GM18951 (cell line): ENCODE measurements around the gene WNT7B.

Experiments
- POLR2A ChIP-seq: IDR thresholded peaks from 4 replicates; pipeline ENCODE4 v1.6.1; 2011; ENCODE audit warnings: mild to moderate bottlenecking; ENCODE audit not compliant: insufficient read length, insufficient read depth; ENCODE audit errors: extremely low read depth
- in situ Hi-C: fragments of 300-500 bp; cut with MboI; formaldehyde crosslinking; loops from one replicate; pipeline ENCODE4 v1.12.0; 2022; ENCODE audit warnings: low sequenced_read_pairs, mixed read lengths, inconsistent platforms; ENCODE audit not compliant: unreplicated experiment

The WNT7B gene

DNA sequence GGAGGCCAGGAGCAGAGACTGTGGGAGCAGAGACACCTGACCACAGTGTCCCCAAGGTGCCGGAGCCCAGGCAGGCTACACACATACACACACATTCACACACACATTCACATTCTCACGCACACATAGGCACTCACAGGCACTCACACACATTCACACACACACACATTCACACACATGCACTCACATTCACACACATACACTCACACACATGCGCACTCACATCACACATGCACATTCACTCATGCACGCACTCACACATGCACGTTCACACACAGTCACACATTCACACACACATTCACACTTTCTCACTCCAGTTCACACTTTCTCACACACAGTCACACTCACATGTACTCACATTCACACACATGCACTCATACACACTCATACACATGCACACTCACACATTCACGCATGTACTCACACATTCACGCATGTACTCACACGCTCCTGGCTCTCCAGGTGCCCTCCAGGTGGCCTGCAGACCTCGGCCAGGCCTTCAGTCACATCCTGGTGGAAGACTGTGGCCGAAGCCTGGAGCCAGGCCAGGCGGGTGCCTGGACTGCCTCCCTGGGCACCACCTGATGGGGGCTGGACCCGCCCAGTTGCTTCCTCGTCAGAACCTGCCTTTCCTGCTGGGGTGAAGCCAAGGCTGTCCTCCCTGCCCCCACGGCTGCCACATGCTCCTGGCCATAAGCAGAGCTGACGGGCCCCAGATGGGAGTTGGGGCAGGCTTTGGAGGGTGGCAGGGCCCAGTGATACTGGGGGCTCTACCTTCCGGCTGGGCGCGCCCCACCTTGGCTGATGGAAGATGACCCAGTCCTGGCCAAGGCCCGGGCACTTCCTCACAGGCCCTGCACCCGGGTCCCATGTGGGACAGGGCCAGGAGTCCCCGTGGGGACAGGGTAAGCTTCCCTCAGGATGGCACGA, 89.5 kb downstream of the WNT7B start:
- TF ChIP-seq POLR2A = no peak
- in situ Hi-C loops = no loop called here

DNA sequence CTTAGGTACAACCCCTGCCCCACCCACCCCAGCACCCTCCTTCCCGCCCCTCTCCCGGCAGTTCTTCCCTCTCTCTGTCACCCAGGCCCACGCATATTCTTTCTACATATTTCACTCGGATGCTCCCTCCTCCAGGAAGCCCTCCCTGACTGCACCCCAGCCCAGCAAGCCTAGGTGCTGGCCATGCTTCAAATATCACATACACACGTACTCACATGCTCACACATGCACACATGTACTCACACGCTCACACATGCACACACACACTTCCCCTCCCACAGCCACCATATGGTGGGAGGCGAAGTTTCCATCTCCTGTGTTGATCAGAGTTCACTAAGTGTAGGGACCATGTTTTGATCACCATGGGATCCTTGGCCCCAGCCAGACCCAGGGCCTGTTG, 90.4 kb downstream of the WNT7B start:
- in situ Hi-C loops = no loop called here
- no peak for TF ChIP-seq POLR2A

DNA sequence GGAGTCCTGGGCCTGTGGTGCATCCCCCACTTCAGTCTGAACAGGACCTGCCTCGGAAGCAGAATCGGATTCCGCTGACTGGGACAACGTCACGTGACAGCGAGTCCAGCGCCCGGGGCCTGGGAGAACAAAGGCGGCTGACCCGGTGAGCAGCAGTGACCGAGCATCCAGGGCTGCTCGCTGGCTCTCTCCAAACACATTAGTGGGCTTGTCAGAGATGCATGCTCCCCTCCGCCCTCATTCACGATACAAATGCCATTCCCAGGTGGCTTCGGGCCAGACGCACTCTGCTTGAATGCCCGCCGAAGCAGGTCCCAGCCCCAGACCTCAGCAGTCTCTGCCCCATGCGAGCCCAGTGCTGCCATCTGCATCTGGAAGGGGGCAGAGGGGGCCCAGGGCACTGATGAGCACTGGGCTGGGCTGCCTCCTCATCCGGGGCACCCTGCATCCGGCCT, 91.0 kb downstream of the WNT7B start:
- in situ Hi-C loops = no loop called here
- TF ChIP-seq POLR2A = no peak

DNA sequence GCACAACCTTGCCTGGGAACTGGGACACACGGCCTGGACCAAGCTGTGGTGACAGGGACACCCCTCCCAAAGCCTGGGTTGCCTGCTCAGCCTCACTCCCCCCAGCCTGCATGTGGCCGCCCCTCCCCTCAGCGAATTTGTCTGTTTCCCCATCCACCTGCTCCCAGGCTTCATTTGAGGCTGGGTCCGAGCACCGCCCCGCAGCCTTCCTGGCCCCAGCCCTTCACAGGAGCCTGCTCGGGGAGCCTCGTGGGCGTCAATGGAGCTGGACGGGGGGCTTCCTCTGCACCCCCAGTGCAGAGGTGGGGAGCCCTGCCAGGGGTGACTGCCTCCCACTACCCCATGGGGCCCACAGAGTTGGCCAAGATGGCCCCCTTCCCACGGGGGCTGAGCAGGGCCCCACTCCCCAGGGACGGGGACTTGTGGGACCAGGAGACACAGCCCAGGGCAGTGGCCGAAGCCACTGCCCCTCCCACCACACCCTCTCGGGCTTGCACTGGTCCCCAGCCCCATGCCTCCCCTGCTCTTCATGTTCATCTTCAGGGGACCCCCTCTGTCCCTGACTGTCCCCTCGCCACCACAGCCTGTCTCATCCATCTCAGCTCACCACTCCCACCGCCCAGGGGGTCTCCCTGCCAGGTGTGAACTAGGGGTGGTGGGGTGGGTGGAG, 91.7 kb downstream of the WNT7B start:
- in situ Hi-C loops = no loop called here
- no peak for TF ChIP-seq POLR2A

DNA sequence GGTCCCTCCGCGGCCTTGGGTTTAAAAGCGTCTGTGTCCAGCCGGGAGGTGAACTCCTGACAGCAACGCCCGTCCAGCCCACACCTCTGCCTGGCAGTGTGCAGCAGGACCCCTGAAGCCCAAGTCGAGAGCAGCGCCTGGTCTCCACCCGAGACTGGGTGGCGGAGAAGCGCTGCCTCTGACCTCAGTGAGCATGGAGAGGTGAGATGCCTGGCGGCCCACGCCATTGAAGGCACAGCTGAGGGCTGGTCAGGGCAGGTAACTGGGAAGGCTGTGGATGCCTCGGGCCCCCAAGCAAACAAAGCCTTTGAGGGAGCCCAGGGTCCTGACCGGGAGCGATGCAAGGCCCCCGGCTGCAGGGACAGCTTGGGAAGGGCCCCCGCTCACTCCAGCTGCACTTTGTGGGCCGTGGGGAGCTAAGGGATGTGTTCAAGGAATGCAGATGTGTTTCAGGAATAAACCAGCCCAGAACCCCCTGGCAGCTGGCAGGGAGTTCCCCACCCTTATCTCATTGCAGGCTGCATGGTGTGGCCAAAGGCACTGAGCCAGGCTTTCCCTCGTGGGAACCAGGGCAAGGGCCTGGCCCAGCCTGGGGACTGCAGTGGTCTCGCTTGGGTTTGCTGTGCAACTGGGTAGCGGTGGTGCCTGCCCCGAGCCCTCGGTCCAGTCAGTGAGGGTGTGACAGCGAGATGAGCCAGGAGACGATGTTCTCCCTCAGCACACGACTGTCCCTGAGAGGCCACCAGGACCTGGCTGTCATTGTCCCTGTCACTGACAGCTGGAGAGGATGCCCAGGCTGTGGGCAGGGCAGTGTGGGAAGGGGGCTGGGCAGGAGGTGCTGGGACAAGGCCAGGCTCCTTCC, 92.5 kb downstream of the WNT7B start:
- in situ Hi-C loops = no loop called here
- TF ChIP-seq POLR2A = no peak

DNA sequence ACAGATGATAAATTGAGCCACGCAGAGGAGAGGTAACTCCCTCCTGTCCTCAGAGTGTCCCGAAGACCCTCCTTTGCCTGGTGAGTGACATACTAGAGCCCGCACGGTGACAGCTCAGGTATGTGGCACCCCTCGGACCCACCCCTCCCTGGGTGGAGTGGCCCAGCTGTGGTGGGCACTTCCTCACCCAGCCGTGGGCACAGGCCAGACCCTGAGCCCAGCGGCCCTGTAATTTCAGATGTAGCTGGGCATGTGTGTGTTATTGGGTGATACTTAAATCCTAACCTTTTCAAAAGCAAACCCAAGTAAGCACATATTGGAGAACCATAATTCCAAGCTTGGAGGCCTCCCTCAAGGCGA, 93.2 kb downstream of the WNT7B start:
- no peak for TF ChIP-seq POLR2A

DNA sequence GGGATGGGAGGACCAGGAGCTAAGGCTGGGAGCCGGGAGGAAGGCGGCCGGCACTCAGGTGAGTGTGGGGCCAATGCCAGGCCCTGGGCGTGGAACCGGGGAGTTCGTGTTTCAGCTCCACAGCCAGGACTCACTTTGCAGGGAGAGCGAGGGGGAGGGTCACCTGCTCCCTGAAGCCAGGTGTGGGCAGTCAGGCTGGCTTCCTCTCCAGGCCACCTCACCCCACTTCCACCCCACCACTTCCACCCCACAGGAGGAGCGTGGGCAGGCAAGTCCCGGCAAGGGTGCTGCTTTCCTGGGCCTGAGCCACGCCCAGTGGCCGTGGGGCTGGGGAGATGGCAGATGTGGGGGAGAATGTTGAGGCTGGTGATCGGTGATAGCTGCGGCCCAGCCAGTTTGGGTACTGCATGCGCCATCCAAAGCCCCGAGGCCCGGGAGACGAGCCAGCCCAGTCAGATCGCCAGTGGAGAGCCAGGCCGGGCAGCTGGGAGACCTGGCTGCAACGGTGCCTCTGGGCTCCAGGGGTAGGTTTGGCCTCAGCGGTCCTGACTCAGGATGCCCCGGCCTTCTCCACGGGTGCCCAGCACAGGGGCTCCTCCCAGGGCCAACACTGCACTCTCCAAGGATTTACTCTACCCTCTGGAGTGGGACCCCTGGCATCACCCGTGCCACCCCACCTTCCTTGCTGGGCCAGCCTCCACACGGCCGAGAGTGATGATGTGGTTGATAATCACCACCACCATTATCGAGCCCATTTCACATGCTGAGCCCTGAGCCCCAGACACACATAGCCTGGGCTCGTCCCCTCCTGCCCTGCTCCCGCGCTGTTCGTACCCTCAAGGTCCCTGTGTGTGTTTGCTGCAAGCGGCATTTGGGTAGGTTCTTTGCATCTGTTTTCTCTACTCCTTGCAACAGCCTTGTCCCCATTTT, 93.8 kb downstream of the WNT7B start:
- in situ Hi-C loops = no loop called here
- TF ChIP-seq POLR2A = no peak

More for the DNA sequence above, 93.2 kb downstream of the WNT7B start:
- in situ Hi-C loops = no loop called here

DNA sequence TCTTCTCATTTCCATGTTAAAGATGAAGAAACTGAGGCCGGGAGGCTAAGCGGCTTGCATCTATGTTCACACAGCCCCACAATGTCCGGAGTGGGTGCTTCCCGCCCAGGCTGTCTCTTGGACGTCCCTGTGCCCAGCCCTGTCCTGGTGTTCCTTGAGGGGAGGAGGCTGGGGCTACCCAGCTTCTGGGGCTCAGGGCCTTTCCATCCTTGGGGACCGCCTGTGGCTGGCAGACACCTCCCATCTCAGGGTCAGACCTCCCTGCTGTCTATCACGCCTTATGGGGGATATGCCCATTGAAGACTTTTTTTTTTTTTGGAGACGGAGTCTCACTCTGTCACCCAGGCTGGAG, 95.5 kb downstream of the WNT7B start:
- in situ Hi-C loops = no loop called here
- no peak for TF ChIP-seq POLR2A

DNA sequence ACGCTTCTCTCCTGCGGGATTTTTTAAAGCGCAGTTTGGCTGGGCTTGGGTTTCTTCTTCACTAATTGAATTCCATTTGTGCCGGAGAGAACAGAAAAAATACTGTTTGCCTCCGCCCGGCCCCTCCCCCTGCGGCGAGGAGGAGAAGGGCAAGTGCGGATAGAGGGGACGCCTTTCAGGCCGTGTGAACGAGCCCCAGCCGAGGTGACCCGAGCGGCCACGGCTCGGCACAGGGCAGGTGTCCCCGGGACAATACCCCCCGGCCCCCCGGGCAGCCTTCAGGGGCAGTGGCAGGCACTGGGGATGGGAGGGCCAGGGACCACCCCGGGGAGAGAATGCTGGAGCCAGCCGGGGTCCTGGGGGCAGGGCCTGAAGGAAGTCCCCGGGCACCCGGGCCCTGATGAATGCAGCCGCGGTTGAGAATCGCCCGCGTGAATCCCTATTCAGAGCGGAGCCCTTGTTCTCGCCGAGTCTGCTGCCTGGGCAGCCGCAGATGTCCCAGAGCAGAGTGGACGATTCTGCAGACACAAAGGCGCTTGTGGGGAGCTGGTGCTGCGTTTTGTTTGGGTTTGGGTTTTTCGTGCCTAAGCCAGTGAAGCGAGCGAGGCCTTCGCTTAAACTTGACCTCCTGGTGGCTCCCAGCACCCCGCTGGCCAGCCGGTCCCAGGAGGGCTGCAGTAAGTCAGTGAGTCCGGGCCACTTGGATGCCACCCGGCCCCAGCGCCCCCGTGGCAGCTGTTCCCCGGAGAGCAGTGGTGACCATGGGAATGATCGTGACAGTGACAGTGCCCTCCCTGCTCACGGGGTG, 96.0 kb downstream of the WNT7B start:
- in situ Hi-C loops = no loop called here
- TF ChIP-seq POLR2A = no peak

DNA sequence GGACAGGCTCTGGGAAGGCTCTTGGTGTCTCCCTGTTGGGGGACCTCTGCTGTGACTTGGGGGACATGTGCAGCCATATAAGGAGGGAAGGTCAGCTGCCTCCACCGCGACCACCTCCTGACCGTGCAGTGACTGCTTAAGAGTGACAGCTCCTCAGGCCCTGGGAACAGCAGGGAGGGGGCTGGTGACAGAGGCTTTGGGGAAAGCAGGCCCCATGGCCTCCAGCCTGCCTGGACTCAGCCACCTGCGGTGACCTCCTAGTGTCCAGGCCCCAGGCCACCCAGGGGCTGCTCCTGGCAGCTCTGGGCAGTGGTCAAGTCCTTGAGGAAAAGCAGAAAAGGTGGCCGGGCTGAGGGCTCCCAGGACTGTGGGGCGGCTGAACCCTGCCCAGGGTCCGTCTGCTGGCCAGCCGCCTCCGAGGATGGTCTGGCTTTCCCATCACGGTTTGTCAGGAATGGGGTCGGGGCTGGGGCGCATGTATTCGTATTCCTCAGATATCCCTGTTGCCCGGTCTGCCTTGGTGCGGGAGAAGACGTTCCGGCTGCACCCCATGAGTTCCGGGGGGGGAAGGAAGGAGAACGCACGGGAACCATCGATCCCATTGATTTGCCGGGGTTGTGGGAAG, 96.8 kb downstream of the WNT7B start:
- TF ChIP-seq POLR2A = no peak
- in situ Hi-C loops = no loop called here

DNA sequence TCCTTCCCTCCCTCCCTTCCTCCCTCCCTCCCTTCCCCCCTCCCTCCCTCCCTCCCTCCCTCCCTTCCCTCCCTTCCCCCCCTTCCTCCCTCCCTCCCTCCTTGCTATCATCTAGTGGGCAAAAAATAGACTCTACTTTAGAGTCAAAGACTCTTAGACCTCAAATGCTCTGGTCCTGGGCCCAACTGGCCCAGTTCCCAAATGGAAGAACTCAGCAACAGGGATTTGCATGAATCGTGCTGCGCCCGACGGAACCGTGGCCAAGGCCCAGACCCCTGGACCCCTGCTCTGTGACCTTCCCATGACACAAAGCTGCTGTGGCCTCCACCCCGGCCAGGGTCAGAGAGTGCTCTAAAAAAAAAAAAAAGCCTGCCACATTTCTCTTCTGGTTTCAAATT, 97.4 kb downstream of the WNT7B start:
- in situ Hi-C loops = no loop called here
- TF ChIP-seq POLR2A = no peak
